ENCODE measurements around the gene BEST2. TPM values are rescaled to one million over a fixed set of nuclear protein-coding genes. Genes with fewer than 3 reads are reported as not detected.

Gene BEST2
- total RNA-seq, 1 experiment from 2014 or later, result 0.06 TPM

GRCh38 chr19:12800466-12800770 lies 48.8 kb downstream of the BEST2 start:
- DNase-seq (ENCODE audit: low spot score), result no peak

GRCh38 chr19:12800923-12801465 lies 49.4 kb downstream of the BEST2 start:
- DNase-seq (ENCODE audit: low spot score), result no peak

GRCh38 chr19:12801466-12802266 lies 50.1 kb downstream of the BEST2 start, which contains the start of the genes PRDX2 and THSD8:
Gene PRDX2 (minus strand): TSS chr19:12801800. CDS start chr19:12801261, 539 bp downstream.
Gene THSD8 (plus strand): TSS chr19:12802069. CDS start chr19:12802072, 3 bp downstream.
- DNase-seq (ENCODE audit: low spot score), result no peak

- DNase-seq (ENCODE audit: low spot score), result no peak
These were observed 50.9 kb downstream of the BEST2 start for GRCh38 chr19:12802267-12803106.

GRCh38 chr19:12804051-12804450 lies 52.5 kb downstream of the BEST2 start:
- DNase-seq (ENCODE audit: low spot score), result no peak

- peak; percentile 90 for DNase-seq (ENCODE audit: low spot score)
These were observed 54.9 kb downstream of the BEST2 start, which contains the start of gene RNASEH2A for GRCh38 chr19:12806242-12807081. Gene RNASEH2A (plus strand): TSS chr19:12806584. CDS start chr19:12806674, 90 bp downstream.

Other genes with a start within 250 kb of the BEST2 start
- 4.1 and 5.3 TPM in 2 replicates for gene ZNF564, start 200.3 kb upstream of the BEST2 start, total RNA-seq (2014; rRNA removed; shearing (Covaris generic))
- 2.6 and 5.7 TPM in 2 replicates for gene ZNF490, start 141.0 kb upstream of the BEST2 start, total RNA-seq (2014; rRNA removed; shearing (Covaris generic))
- 8.1 and 8.5 TPM in 2 replicates for gene ZNF791, start 140.9 kb upstream of the BEST2 start, total RNA-seq (2014; rRNA removed; shearing (Covaris generic))
- 34.2 and 53.4 TPM in 2 replicates for gene MAN2B1, start 85.0 kb upstream of the BEST2 start, total RNA-seq (2014; rRNA removed; shearing (Covaris generic))
- 12.8 and 13.7 TPM in 2 replicates for gene WDR83, start 85.0 kb upstream of the BEST2 start, total RNA-seq (2014; rRNA removed; shearing (Covaris generic))
- 65.1 and 100 TPM in 2 replicates for gene DHPS, start 69.9 kb upstream of the BEST2 start, total RNA-seq (2014; rRNA removed; shearing (Covaris generic))
- gene GNG14, start 63.8 kb upstream of the BEST2 start, total RNA-seq (2014; rRNA removed; shearing (Covaris generic)), result not detected in 2 replicates
- gene FBXW9, start 55.2 kb upstream of the BEST2 start, total RNA-seq (2014; rRNA removed; shearing (Covaris generic)), result 6.4 and 12.7 TPM in 2 replicates
- 30.1 and 33.0 TPM in 2 replicates for gene TNPO2, start 27.9 kb upstream of the BEST2 start, total RNA-seq (2014; rRNA removed; shearing (Covaris generic))
- gene TRIR, start 17.1 kb upstream of the BEST2 start, total RNA-seq (2014; rRNA removed; shearing (Covaris generic)), result 238 and 271 TPM in 2 replicates
- 85.4 and 94.4 TPM in 2 replicates for gene GET3, start 14.3 kb upstream of the BEST2 start, total RNA-seq (2014; rRNA removed; shearing (Covaris generic))
- gene HOOK2, start 23.8 kb downstream of the BEST2 start, total RNA-seq (2014; rRNA removed; shearing (Covaris generic)), result 8.6 and 13.0 TPM in 2 replicates
- gene JUNB, start 39.7 kb downstream of the BEST2 start, total RNA-seq (2014; rRNA removed; shearing (Covaris generic)), result 55.7 and 71.3 TPM in 2 replicates
- 6.1 and 6.7 TPM in 2 replicates for gene PRDX2, start 50.0 kb downstream of the BEST2 start, total RNA-seq (2014; rRNA removed; shearing (Covaris generic))
- not detected in 2 replicates for gene THSD8, start 50.3 kb downstream of the BEST2 start, total RNA-seq (2014; rRNA removed; shearing (Covaris generic))
- 74.2 and 92.1 TPM in 2 replicates for gene RNASEH2A, start 54.8 kb downstream of the BEST2 start, total RNA-seq (2014; rRNA removed; shearing (Covaris generic))
- gene RTBDN, start 82.8 kb downstream of the BEST2 start, total RNA-seq (2014; rRNA removed; shearing (Covaris generic)), result not detected in 2 replicates
- 5.7 TPM in 1 of 2 replicates, not detected in the other for gene MAST1, start 86.7 kb downstream of the BEST2 start, total RNA-seq (2014; rRNA removed; shearing (Covaris generic))
- gene DNASE2, start 129.7 kb downstream of the BEST2 start, total RNA-seq (2014; rRNA removed; shearing (Covaris generic)), result 64.4 and 68.8 TPM in 2 replicates
- not detected in 2 replicates for gene KLF1, start 135.4 kb downstream of the BEST2 start, total RNA-seq (2014; rRNA removed; shearing (Covaris generic))
- gene GCDH, start 139.4 kb downstream of the BEST2 start, total RNA-seq (2014; rRNA removed; shearing (Covaris generic)), result 31.0 and 38.3 TPM in 2 replicates
- 1.6 and 2.5 TPM in 2 replicates for gene SYCE2, start 167.5 kb downstream of the BEST2 start, total RNA-seq (2014; rRNA removed; shearing (Covaris generic))
- 59.4 and 90.9 TPM in 2 replicates for gene FARSA, start 181.9 kb downstream of the BEST2 start, total RNA-seq (2014; rRNA removed; shearing (Covaris generic))
- 1,463 and 1,526 TPM in 2 replicates for gene CALR, start 186.8 kb downstream of the BEST2 start, total RNA-seq (2014; rRNA removed; shearing (Covaris generic))
- gene RAD23A, start 194.1 kb downstream of the BEST2 start, total RNA-seq (2014; rRNA removed; shearing (Covaris generic)), result 209 and 217 TPM in 2 replicates
- 46.3 and 47.4 TPM in 2 replicates for gene GADD45GIP1, start 205.4 kb downstream of the BEST2 start, total RNA-seq (2014; rRNA removed; shearing (Covaris generic))
- 0.06 TPM in 1 of 2 replicates, not detected in the other for gene DAND5, start 217.8 kb downstream of the BEST2 start, total RNA-seq (2014; rRNA removed; shearing (Covaris generic))
- 9.6 and 13.8 TPM in 2 replicates for gene NFIX, start 243.7 kb downstream of the BEST2 start, total RNA-seq (2014; rRNA removed; shearing (Covaris generic))

All from H4 (cell line).